Astrocyte of the cerebellum (primary cell): Measurements from ENCODE around the gene MRAS.

Experiments
- DNase-seq: peaks from one replicate; pipeline ENCODE4 v3.0.0-alpha.2; 2011; ENCODE audit warnings: low read depth
- H3K4me3 ChIP-seq: 2 replicates; pipeline ENCODE4 v1.5.1; 2011; ENCODE audit warnings: mild to moderate bottlenecking, low read depth, low read length, moderate library complexity
- CTCF ChIP-seq: IDR thresholded peaks from 2 replicates; pipeline ENCODE4 v1.5.1; 2012; ENCODE audit warnings: low read length, low read depth, moderate library complexity, mild to moderate bottlenecking; ENCODE audit errors: missing control alignments
- in situ Hi-C: cut with HindIII; loops from 2 replicates; pipeline ENCODE4 v1.10.0; 2017; ENCODE audit warnings: low sequenced_read_pairs

Gene MRAS

DNA sequence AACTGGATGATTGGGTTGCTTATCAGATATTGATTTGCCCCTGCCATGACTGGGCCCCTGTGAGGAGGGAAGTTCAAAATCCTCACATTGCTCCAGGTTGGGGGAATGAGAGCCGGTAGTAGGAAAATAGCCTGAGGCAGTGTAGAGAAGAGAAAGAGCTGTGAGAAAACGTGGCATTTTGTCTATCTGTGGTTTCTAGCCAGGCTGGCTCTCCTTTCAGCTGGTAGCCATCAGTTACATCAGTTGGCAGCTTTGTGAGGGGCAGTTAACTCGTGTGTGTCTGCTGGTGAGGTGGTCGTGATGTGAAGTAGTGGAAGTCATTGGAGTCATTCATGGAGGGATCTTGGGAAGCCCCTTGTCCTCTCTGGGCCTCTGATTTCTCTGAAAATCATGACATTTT lies 91.3 kb downstream of the MRAS start:
- H3K4me3 ChIP-seq = no peak overlapping the region
- in situ Hi-C loops = no loop called here
- DNase-seq = no peak
- TF ChIP-seq CTCF = no peak

- TF ChIP-seq CTCF = no peak
- DNase-seq = no peak
- in situ Hi-C loops = no loop called here
- H3K4me3 ChIP-seq = no peak overlapping the region
Measured at GRCh38 chr3:138440121-138440521, 91.7 kb downstream of the MRAS start.

DNA sequence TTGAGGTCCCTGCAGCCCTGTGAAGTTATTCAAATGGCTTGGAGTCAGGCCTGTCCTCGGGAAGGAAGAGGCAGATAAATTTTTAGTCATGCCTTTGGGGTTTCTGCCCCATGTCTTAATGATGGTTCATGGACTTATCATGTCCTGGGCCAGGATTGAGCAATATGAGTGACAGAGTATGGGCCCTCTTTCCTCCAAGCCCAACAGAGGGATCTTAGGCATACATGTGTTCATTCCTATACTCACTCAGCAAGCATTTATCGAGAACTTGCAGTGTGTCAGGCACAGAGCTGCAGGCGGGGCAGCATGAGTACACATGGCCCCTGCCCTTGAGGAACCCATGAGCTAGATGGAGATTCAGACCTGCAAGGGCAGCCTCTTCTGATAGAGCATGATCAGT lies 92.2 kb downstream of the MRAS start:
- TF ChIP-seq CTCF = no peak
- in situ Hi-C loops = no loop called here
- no peak overlapping the region for H3K4me3 ChIP-seq
- DNase-seq = no peak

- no peak for DNase-seq
- TF ChIP-seq CTCF = no peak
- in situ Hi-C loops = no loop called here
- H3K4me3 ChIP-seq = no peak overlapping the region
Measured at GRCh38 chr3:138441256-138441655, 92.9 kb downstream of the MRAS start.

DNA sequence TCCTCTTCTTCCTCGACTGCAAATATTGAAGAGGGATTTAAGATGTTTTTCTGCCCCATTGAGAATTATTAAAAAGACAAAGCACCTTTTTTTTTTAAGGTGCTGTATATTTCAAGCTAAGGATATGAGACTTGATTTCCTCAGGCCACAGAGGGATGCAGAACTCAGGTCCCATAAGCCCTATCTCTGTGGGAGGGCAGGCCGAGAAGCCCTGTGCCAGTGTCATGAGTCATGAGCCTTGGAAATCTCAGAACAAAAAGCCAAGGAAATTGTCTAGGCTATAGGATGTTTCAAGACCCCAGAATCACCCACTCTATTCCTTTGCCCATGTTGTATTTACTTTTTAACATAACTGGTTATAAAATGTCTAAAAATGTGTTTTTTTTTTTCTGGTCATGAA lies 93.4 kb downstream of the MRAS start:
- TF ChIP-seq CTCF = no peak
- no peak overlapping the region for H3K4me3 ChIP-seq
- in situ Hi-C loops = no loop called here
- no peak for DNase-seq

GRCh38 chr3:138442433-138442832 lies 94.1 kb downstream of the MRAS start:
- H3K4me3 ChIP-seq = no peak overlapping the region
- in situ Hi-C loops = no loop called here
- DNase-seq = no peak
- no peak for TF ChIP-seq CTCF

DNA sequence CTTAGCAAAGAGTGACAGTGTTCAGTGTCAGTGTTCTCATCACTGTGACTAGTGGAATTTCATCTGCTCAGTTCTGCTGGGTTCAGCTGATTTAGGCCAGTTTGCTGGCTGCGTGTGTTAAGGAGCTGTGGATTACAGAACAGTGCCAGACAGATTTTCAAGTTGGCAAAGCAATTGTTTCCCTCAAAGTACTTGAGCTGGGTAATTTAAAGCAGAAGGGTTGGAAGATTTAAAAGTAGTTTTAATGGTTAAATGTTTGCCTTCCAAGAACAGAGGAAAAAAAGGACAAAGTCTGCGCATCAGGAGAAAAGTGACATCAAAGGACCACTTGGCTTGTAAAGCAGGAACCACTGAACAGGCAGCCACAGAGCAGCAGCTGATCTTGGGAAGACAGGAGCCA lies 94.7 kb downstream of the MRAS start:
- no peak for TF ChIP-seq CTCF
- no peak for DNase-seq
- in situ Hi-C loops = no loop called here
- no peak overlapping the region for H3K4me3 ChIP-seq
